SK-N-MC (cell line): ENCODE data around the gene BACH1.

Experiments
- EZH2 ChIP-seq: fragments of 200-600 bp; sonication (generic); IDR thresholded peaks from one replicate; pipeline ENCODE4 v1.6.1; 2017; ENCODE audit warnings: antibody characterized with exemption
- POLR2AphosphoS5 ChIP-seq: IDR thresholded peaks from 2 replicates; pipeline ENCODE4 v1.6.1; 2012; ENCODE audit warnings: mild to moderate bottlenecking, low read depth, low read length, borderline replicate concordance

DNA sequence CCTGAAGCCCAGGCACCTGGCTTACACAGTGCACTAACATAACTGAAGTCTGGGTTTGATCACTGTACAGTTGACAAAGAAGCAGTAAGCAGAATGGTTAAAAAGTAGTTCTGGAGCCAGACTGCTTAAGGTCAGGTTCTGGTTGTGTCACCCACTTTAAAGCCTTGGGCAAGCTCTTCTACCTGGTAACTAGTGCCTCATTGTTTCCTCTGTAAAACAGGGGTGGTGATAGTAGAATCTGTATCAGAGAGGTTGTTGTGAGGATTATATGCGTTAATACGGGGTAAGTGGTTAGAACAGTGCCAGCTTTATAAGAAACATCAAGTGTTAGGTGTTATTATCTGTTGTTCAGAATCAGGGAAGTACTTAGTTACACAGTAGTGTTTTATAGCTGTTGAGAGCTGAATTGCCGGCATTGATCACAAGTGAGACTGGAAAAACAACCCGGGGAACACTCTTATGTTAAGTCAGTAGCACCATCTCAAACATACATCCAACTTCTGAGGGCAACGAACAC, 3.7 kb downstream of the BACH1 start:
- no peak for TF ChIP-seq POLR2AphosphoS5
- TF ChIP-seq EZH2: no peak
